ENCODE data around the gene INTS1.

DNA sequence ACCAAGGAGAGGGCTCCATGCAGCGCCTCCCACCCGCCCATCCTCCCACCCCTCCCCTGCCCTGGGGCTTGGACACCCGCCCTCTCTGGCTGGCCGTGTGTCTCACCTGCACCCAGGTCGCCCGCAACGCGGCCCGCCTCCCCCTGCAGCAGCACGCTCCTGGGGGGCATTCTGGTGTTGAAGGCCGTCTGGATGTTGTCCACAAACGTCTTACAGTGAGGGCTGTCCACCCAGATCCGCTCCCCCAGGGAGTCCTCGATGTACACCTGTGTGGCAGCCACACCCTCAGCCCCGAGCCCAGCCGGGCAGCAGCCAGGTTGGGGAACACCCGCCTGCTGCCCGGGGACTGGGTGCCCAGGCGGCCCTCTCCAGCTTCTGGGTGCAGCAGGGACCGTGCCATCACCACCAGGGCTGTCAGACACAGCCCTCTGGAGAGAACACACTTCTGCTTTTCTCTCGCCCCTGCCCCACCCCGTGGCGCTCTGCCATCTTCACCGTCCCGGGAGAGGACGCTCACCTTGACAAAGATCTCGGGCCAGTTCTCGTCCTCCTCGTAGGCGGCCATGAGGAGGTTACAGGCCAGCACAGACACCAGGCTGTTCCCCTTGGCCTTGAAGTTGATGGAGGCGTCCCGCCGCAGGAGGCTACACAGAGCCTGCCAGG lies 4.7 kb downstream of the INTS1 start:
- TF ChIP-seq CTCF (IDR thresholded peaks at IDR 0.05; ENCODE audit: insufficient read depth, low read depth, low read length), result no peak
- TF ChIP-seq EZH2 (IDR thresholded peaks at IDR 0.05; ENCODE audit: insufficient read depth, low read length), result no peak
